GM12878 (cell line): ENCODE data around the gene CAPZB. TPM values are rescaled to one million over a fixed set of nuclear protein-coding genes. Genes with fewer than 3 reads are reported as not detected.

Experiments
- BMI1 ChIP-seq: fragments of 450-650 bp; IDR thresholded peaks from 2 replicates; pipeline ENCODE4 v1.6.1; 2016; ENCODE audit warnings: mild to moderate bottlenecking, moderate library complexity, borderline replicate concordance
- CBX5 ChIP-seq: sonication (generic); IDR thresholded peaks from 2 replicates; pipeline ENCODE4 v1.6.1; 2016; ENCODE audit warnings: low read depth, moderate library complexity, mild to moderate bottlenecking, inconsistent platforms
- CHD1 ChIP-seq: IDR thresholded peaks from 2 replicates; pipeline ENCODE4 v1.6.1; 2012; ENCODE audit warnings: low read depth, low read length, improper control_type of control experiment
- EP300 ChIP-seq, 2 experiments: fragments of 150-350 bp in 1 of 2; IDR thresholded peaks; 2 replicates each; pipeline ENCODE4 v1.6.1; 2011 to 2012; ENCODE audit warnings: low read depth in 2 of 2, low read length in 2 of 2, borderline replicate concordance in 1 of 2, improper control_type of control experiment in 1 of 2, inconsistent platforms in 1 of 2; ENCODE audit not compliant: control insufficient read depth in 1 of 2
- IKZF1 ChIP-seq: fragments of 450-650 bp; conservative IDR thresholded peaks from 2 replicates; pipeline ENCODE4 v1.6.1; 2017; ENCODE audit warnings: antibody characterized with exemption, mild to moderate bottlenecking
- KDM1A ChIP-seq: fragments of 200-600 bp; sonication (generic); IDR thresholded peaks from 2 replicates; pipeline ENCODE4 v1.6.1; 2016; ENCODE audit warnings: borderline replicate concordance
- LARP7 ChIP-seq: fragments of 450-650 bp; IDR thresholded peaks from 2 replicates; pipeline ENCODE4 v1.6.1; 2017; ENCODE audit warnings: mild to moderate bottlenecking
- MYB ChIP-seq: fragments of 150-350 bp; IDR thresholded peaks from 2 replicates; pipeline ENCODE4 v1.6.1; 2014; ENCODE audit warnings: mild to moderate bottlenecking, low read depth, low read length, borderline replicate concordance
- MYC ChIP-seq: IDR thresholded peaks from 2 replicates; pipeline ENCODE4 v1.6.1; 2011; ENCODE audit warnings: mild to moderate bottlenecking, low read length, moderate library complexity, inconsistent platforms; ENCODE audit not compliant: insufficient read depth, insufficient replicate concordance, insufficient read length, severe bottlenecking
- NFYA ChIP-seq: IDR thresholded peaks from 2 replicates; pipeline ENCODE4 v1.6.1; 2011; ENCODE audit warnings: low read depth, mild to moderate bottlenecking, low read length, improper control_type of control experiment, borderline replicate concordance
- POLR2A ChIP-seq: IDR thresholded peaks from 2 replicates; pipeline ENCODE4 v1.6.1; 2011; ENCODE audit warnings: low read depth, mild to moderate bottlenecking, low read length
- POLR2AphosphoS5 ChIP-seq: IDR thresholded peaks from 2 replicates; pipeline ENCODE4 v1.6.1; 2011; ENCODE audit warnings: mild to moderate bottlenecking, low read length, inconsistent platforms
- POU2F2 ChIP-seq: IDR thresholded peaks from 3 replicates; pipeline ENCODE4 v1.6.1; 2011; ENCODE audit warnings: low read depth, mild to moderate bottlenecking, low read length, borderline replicate concordance
- RAD21 ChIP-seq: IDR thresholded peaks from 2 replicates; pipeline ENCODE4 v1.6.1; 2011; ENCODE audit warnings: mild to moderate bottlenecking, low read depth, low read length, moderate library complexity; ENCODE audit not compliant: insufficient read depth
- RB1 ChIP-seq: fragments of 450-650 bp; formaldehyde crosslinking; IDR thresholded peaks from 2 replicates; pipeline ENCODE4 v1.6.1; 2017; ENCODE audit warnings: mild to moderate bottlenecking, borderline replicate concordance
- RCOR1 ChIP-seq: conservative IDR thresholded peaks from 2 replicates; pipeline ENCODE4 v1.6.1; 2012; ENCODE audit warnings: low read depth, low read length, improper control_type of control experiment
- SMAD5 ChIP-seq: IDR thresholded peaks from 2 replicates; pipeline ENCODE4 v1.6.1; 2016; ENCODE audit warnings: antibody characterized with exemption, low read depth
- ZNF24 ChIP-seq: fragments of 450-650 bp; IDR thresholded peaks from 2 replicates; pipeline ENCODE4 v1.6.1; 2017; ENCODE audit warnings: antibody characterized with exemption, mild to moderate bottlenecking
- polyA plus RNA-seq, 11 experiments: library from polyadenylated mRNA; depleted of rRNA in 4 of 11; unstranded in 6 of 11; stranded (reverse) in 5 of 11; fragments of >200 nt; fragmentation: Nextera tagmentation in 4 of 11; fragmentation: Illumina TruSeq in 1 of 11; extraction: Ambion mirVana in 4 of 11; extraction: Trizol in 1 of 11; gene quantifications; 1 replicate in 1 of 11; 2 replicates in 10 of 11; pipeline versions ENCODE4 v1.2.1 to v1.2.3, GENCODE V29; 2011 to 2016; ENCODE audit warnings: inconsistent platforms in 2 of 11, missing spikeins in 2 of 11, low read depth in 1 of 11
- total RNA-seq, 4 experiments: library from RNA; depleted of rRNA in 3 of 4; stranded (reverse); fragments of >200 nt in 3 of 4; fragmentation: Illumina TruSeq in 1 of 4; extraction: Trizol in 1 of 4; gene quantifications; 2 replicates each; pipeline versions ENCODE4 v1.2.1 to v1.2.3, GENCODE V29; 2013 to 2021
- TF ChIP-seq, protein P1 (sequence below): IDR thresholded peaks from 2 replicates; pipeline ENCODE4 v1.6.1; 2011; ENCODE audit warnings: borderline replicate concordance, low read depth, mild to moderate bottlenecking, moderate library complexity, low read length; ENCODE audit not compliant: insufficient read depth, poor library complexity, severe bottlenecking
- TF ChIP-seq, protein P2 (sequence below): fragments of 450-650 bp; IDR thresholded peaks from 2 replicates; pipeline ENCODE4 v1.6.1; 2016; ENCODE audit warnings: mild to moderate bottlenecking
- TF ChIP-seq, protein P3 (sequence below): IDR thresholded peaks from 2 replicates; pipeline ENCODE4 v1.6.1; 2012; ENCODE audit warnings: low read length, inconsistent platforms
- TF ChIP-seq, protein P4 (sequence below): IDR thresholded peaks from 2 replicates; pipeline ENCODE4 v1.6.1; 2012; ENCODE audit warnings: improper control_type of control experiment, low read depth, low read length; ENCODE audit not compliant: insufficient replicate concordance

CAPZB gene
- total and polyA plus RNA-seq, 10 of the 15 experiments (the other 5 are each of a cell fraction or from before 2014, with no cell fraction given) = 104 to 454 (median 213) TPM

- TF ChIP-seq RCOR1 (no peak), IKZF1 (no peak), RB1 (no peak), POU2F2 (0 out of 3 replicates have a peak, but pooled peaks have one; percentile 32), CHD1 (no peak), CBX5 (no peak), POLR2AphosphoS5 (peak; percentile 51; the same call in 1 of the 2 replicates), KDM1A (no peak), SMAD5 (no peak), POLR2A (0 out of 2 replicates have a peak, but pooled peaks have one; percentile 23), LARP7 (no peak), MYB (no peak), RAD21 (no peak), BMI1 (no peak), ZNF24 (no peak), MYC (no peak), EP300 (IDR thresholded peaks at IDR 0.05; ENCODE audit: borderline replicate concordance in 1 of 2, control insufficient read depth in 1 of 2, low read depth in 2 of 2, low read length in 2 of 2) (no peak), NFYA (no peak)
- TF ChIP-seq, protein P1, sequence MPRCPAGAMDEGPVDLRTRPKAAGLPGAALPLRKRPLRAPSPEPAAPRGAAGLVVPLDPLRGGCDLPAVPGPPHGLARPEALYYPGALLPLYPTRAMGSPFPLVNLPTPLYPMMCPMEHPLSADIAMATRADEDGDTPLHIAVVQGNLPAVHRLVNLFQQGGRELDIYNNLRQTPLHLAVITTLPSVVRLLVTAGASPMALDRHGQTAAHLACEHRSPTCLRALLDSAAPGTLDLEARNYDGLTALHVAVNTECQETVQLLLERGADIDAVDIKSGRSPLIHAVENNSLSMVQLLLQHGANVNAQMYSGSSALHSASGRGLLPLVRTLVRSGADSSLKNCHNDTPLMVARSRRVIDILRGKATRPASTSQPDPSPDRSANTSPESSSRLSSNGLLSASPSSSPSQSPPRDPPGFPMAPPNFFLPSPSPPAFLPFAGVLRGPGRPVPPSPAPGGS = no peak
- TF ChIP-seq, protein P2, sequence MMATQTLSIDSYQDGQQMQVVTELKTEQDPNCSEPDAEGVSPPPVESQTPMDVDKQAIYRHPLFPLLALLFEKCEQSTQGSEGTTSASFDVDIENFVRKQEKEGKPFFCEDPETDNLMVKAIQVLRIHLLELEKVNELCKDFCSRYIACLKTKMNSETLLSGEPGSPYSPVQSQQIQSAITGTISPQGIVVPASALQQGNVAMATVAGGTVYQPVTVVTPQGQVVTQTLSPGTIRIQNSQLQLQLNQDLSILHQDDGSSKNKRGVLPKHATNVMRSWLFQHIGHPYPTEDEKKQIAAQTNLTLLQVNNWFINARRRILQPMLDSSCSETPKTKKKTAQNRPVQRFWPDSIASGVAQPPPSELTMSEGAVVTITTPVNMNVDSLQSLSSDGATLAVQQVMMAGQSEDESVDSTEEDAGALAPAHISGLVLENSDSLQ = 0 out of 2 replicates have a peak, but pooled peaks have one; percentile 8
- TF ChIP-seq, protein P3, sequence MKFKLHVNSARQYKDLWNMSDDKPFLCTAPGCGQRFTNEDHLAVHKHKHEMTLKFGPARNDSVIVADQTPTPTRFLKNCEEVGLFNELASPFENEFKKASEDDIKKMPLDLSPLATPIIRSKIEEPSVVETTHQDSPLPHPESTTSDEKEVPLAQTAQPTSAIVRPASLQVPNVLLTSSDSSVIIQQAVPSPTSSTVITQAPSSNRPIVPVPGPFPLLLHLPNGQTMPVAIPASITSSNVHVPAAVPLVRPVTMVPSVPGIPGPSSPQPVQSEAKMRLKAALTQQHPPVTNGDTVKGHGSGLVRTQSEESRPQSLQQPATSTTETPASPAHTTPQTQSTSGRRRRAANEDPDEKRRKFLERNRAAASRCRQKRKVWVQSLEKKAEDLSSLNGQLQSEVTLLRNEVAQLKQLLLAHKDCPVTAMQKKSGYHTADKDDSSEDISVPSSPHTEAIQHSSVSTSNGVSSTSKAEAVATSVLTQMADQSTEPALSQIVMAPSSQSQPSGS = no peak
- TF ChIP-seq, protein P4, sequence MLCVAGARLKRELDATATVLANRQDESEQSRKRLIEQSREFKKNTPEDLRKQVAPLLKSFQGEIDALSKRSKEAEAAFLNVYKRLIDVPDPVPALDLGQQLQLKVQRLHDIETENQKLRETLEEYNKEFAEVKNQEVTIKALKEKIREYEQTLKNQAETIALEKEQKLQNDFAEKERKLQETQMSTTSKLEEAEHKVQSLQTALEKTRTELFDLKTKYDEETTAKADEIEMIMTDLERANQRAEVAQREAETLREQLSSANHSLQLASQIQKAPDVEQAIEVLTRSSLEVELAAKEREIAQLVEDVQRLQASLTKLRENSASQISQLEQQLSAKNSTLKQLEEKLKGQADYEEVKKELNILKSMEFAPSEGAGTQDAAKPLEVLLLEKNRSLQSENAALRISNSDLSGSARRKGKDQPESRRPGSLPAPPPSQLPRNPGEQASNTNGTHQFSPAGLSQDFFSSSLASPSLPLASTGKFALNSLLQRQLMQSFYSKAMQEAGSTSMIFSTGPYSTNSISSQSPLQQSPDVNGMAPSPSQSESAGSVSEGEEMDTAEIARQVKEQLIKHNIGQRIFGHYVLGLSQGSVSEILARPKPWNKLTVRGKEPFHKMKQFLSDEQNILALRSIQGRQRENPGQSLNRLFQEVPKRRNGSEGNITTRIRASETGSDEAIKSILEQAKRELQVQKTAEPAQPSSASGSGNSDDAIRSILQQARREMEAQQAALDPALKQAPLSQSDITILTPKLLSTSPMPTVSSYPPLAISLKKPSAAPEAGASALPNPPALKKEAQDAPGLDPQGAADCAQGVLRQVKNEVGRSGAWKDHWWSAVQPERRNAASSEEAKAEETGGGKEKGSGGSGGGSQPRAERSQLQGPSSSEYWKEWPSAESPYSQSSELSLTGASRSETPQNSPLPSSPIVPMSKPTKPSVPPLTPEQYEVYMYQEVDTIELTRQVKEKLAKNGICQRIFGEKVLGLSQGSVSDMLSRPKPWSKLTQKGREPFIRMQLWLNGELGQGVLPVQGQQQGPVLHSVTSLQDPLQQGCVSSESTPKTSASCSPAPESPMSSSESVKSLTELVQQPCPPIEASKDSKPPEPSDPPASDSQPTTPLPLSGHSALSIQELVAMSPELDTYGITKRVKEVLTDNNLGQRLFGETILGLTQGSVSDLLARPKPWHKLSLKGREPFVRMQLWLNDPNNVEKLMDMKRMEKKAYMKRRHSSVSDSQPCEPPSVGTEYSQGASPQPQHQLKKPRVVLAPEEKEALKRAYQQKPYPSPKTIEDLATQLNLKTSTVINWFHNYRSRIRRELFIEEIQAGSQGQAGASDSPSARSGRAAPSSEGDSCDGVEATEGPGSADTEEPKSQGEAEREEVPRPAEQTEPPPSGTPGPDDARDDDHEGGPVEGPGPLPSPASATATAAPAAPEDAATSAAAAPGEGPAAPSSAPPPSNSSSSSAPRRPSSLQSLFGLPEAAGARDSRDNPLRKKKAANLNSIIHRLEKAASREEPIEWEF = no peak
These were observed 2.1 kb downstream of the CAPZB start (continued) for GRCh38 chr1:19483261-19483660.
